Measurements from ENCODE around the gene FRMD8.

DNA sequence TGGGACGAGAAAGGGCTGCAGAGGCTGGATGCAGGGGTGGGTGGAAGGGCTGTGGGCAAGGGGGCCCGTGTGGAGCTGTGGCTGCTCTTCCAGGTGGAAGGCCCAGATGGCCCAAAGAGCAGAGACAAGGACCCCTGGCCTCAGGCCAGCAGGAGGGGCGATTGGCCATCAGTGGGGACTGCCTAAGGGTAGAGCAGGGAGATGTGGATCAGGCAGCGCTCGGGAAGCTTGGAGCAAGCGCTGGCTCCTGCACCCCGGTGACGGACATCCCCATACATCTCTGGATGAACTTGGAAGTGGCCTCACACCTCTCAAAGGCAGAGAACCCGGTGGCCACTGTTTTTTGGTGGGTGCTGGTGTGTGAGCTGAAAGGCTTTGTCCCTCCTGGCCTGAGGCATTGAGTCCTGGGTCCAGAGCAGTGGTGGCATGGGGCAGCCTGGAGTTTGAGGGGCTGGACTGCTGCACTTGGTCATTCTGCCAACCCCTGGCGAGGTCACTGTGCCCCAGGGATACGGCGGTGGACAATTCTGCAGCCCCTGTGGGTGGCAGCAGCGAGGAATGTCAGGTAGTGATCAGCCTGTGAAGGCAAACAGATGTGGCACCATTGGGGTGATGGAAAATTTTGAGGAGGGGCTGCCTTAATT lies 5.9 kb downstream of the FRMD8 start:
- TF ChIP-seq, protein P1, sequence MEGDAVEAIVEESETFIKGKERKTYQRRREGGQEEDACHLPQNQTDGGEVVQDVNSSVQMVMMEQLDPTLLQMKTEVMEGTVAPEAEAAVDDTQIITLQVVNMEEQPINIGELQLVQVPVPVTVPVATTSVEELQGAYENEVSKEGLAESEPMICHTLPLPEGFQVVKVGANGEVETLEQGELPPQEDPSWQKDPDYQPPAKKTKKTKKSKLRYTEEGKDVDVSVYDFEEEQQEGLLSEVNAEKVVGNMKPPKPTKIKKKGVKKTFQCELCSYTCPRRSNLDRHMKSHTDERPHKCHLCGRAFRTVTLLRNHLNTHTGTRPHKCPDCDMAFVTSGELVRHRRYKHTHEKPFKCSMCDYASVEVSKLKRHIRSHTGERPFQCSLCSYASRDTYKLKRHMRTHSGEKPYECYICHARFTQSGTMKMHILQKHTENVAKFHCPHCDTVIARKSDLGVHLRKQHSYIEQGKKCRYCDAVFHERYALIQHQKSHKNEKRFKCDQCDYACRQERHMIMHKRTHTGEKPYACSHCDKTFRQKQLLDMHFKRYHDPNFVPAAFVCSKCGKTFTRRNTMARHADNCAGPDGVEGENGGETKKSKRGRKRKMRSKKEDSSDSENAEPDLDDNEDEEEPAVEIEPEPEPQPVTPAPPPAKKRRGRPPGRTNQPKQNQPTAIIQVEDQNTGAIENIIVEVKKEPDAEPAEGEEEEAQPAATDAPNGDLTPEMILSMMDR (IDR thresholded peaks at IDR 0.05), result no peak
- TF ChIP-seq POLR2A (IDR thresholded peaks at IDR 0.05), result no peak
